DMS53 treated with DMSO at 0.1 percent for 48 hours (cell line): ENCODE data around the gene SLC25A25.
"Not testable (repeated sequence)": the region's sequence is repeated elsewhere in the genome, so short reads cannot be mapped to it uniquely, and the experiment has no call there.

Experiments used
- DNase-seq: peaks from one replicate; lab custom pipeline; 2025; ENCODE audit not compliant: unreplicated experiment; lab: John Stamatoyannopoulos, UW

The SLC25A25 gene

GRCh38 chr9:128067645-128068385, at the start of gene SLC25A25:
Gene SLC25A25 (plus strand): TSS chr9:128068232. CDS start chr9:128068320, 88 bp downstream.
- DNase-seq = peak; percentile 99

GRCh38 chr9:128020692-128021091, 47.3 kb upstream of the SLC25A25 start:
- DNase-seq = no peak

- no peak for DNase-seq
Measured at GRCh38 chr9:128021098-128021497, 46.9 kb upstream of the SLC25A25 start.

GRCh38 chr9:128022886-128023285, 45.1 kb upstream of the SLC25A25 start:
- DNase-seq = no peak

GRCh38 chr9:128023671-128024070, 44.4 kb upstream of the SLC25A25 start:
- not testable (repeated sequence) for DNase-seq

GRCh38 chr9:128024761-128025308, 43.2 kb upstream of the SLC25A25 start:
- DNase-seq = no peak

GRCh38 chr9:128025736-128026135, 42.3 kb upstream of the SLC25A25 start:
- no peak for DNase-seq

GRCh38 chr9:128026255-128026772, 41.7 kb upstream of the SLC25A25 start:
- no peak for DNase-seq

GRCh38 chr9:128026773-128027541, 41.1 kb upstream of the SLC25A25 start:
- DNase-seq = no peak

- no peak for DNase-seq
Measured at GRCh38 chr9:128027705-128028104, 40.3 kb upstream of the SLC25A25 start.

GRCh38 chr9:128033609-128034008, 34.4 kb upstream of the SLC25A25 start:
- DNase-seq = no peak

GRCh38 chr9:128034821-128035652, 33.0 kb upstream of the SLC25A25 start:
- peak; percentile 92 for DNase-seq

GRCh38 chr9:128036522-128036921, 31.5 kb upstream of the SLC25A25 start:
- DNase-seq = not testable (repeated sequence)

GRCh38 chr9:128040783-128041182, 27.2 kb upstream of the SLC25A25 start:
- not testable (repeated sequence) for DNase-seq

GRCh38 chr9:128042043-128042442, 26.0 kb upstream of the SLC25A25 start:
- DNase-seq = no peak

- no peak for DNase-seq
Measured at GRCh38 chr9:128043467-128043868, 24.6 kb upstream of the SLC25A25 start.

- not testable (repeated sequence) for DNase-seq
Measured at GRCh38 chr9:128045409-128045808, 22.6 kb upstream of the SLC25A25 start.

GRCh38 chr9:128045831-128046230, 22.2 kb upstream of the SLC25A25 start:
- DNase-seq = no peak

GRCh38 chr9:128047231-128047630, 20.8 kb upstream of the SLC25A25 start:
- DNase-seq = no peak

- DNase-seq = no peak
Measured at GRCh38 chr9:128048663-128049062, 19.4 kb upstream of the SLC25A25 start.

- no peak for DNase-seq
Measured at GRCh38 chr9:128049843-128050242, 18.2 kb upstream of the SLC25A25 start.
